ENCODE results near the gene TNFSF9. TPM values are rescaled to one million over a fixed set of nuclear protein-coding genes. Genes with fewer than 3 reads are reported as not detected.

The TNFSF9 gene
- total RNA-seq, 4 donors from 2014 or later: 0.29 to 2.7 (median 0.45) TPM; not detected in 1

GRCh38 chr19:6518145-6518911, 12.5 kb upstream of the TNFSF9 start:
- DNase-seq (ENCODE audit: extremely low spot score): no peak
- intact Hi-C loops (cut with DNase I): loop anchor here (1.0 to 5.0 kb wide), 3 partner anchors 111 to 234 kb away; partner anchors contain the start of genes GPR108 and TRIP10
- peaks cover 0 to 23% (median 2%) of the 10 kb centered on the region in 4 donors for H3K27me3 ChIP-seq
- H3K4me1 ChIP-seq: peaks cover 7 to 24% (median 16%) of the 10 kb centered on the region in 4 donors
- H3K9me3 ChIP-seq: no peaks in the 10 kb centered on the region
- no peak overlapping the region for H3K4me3 ChIP-seq
- no peak overlapping the region for H3K27ac ChIP-seq (replicated peaks in 1 of 4)
- TF ChIP-seq EP300 (IDR thresholded peaks at IDR 0.05): no peak
- TF ChIP-seq POLR2AphosphoS5 (IDR thresholded peaks at IDR 0.05): no peak
- TF ChIP-seq CTCF (IDR thresholded peaks at IDR 0.05): no peak
- no peak for TF ChIP-seq POLR2A (IDR thresholded peaks at IDR 0.05; ENCODE audit: low read depth)
- no peaks in the 10 kb centered on the region for H3K36me3 ChIP-seq
- 52% methylated on average over 14 of the region's 14 CpGs for WGBS

GRCh38 chr19:6519289-6519688, 11.5 kb upstream of the TNFSF9 start:
- 43% methylated on average over 2 of the region's 2 CpGs for WGBS
- TF ChIP-seq CTCF (IDR thresholded peaks at IDR 0.05) (no peak), EP300 (IDR thresholded peaks at IDR 0.05) (no peak), POLR2AphosphoS5 (IDR thresholded peaks at IDR 0.05) (no peak), POLR2A (IDR thresholded peaks at IDR 0.05; ENCODE audit: low read depth) (no peak)
- Histone ChIP-seq H3K4me3 (no peak overlapping the region), H3K27ac (replicated peaks in 1 of 4) (no peak overlapping the region), H3K36me3 (no peaks in the 10 kb centered on the region), H3K9me3 (no peaks in the 10 kb centered on the region), H3K27me3 (peaks cover 0 to 25% (median 2%) of the 10 kb centered on the region in 4 donors), H3K4me1 (peaks cover 7 to 24% (median 18%) of the 10 kb centered on the region in 4 donors)
- intact Hi-C loops (cut with DNase I): loop anchor here (5.0 kb wide), 2 partner anchors 218 to 233 kb away; partner anchors contain the start of genes GPR108 and TRIP10
- no peak for DNase-seq (ENCODE audit: extremely low spot score)

GRCh38 chr19:6521718-6522646, 8.8 kb upstream of the TNFSF9 start:
- 56% methylated on average over 20 of the region's 20 CpGs for WGBS
- no peak for DNase-seq (ENCODE audit: extremely low spot score)
- no peaks in the 10 kb centered on the region for H3K9me3 ChIP-seq
- no peak overlapping the region for H3K27ac ChIP-seq (replicated peaks in 1 of 4)
- TF ChIP-seq POLR2AphosphoS5 (IDR thresholded peaks at IDR 0.05) (no peak), POLR2A (IDR thresholded peaks at IDR 0.05; ENCODE audit: low read depth) (no peak), CTCF (IDR thresholded peaks at IDR 0.05) (no peak)
- H3K36me3 ChIP-seq: no peaks in the 10 kb centered on the region
- intact Hi-C loops (cut with DNase I): no loop called here
- H3K4me1 ChIP-seq: peaks cover 2 to 11% (median 8%) of the 10 kb centered on the region in 4 donors
- H3K4me3 ChIP-seq: no peak overlapping the region
- H3K27me3 ChIP-seq: peaks cover 0 to 25% (median 2%) of the 10 kb centered on the region in 4 donors

- intact Hi-C loops (cut with DNase I): no loop called here
- 69% methylated on average over 6 of the region's 6 CpGs for WGBS
- Histone ChIP-seq H3K9me3 (no peaks in the 10 kb centered on the region), H3K4me1 (peaks cover 0 to 9% (median 8%) of the 10 kb centered on the region in 4 donors), H3K27ac (replicated peaks in 1 of 4) (no peak overlapping the region), H3K27me3 (peaks cover 0 to 25% (median 2%) of the 10 kb centered on the region in 4 donors), H3K36me3 (no peaks in the 10 kb centered on the region), H3K4me3 (no peak overlapping the region)
- no peak for TF ChIP-seq EP300 (IDR thresholded peaks at IDR 0.05)
- no peak for TF ChIP-seq POLR2A (IDR thresholded peaks at IDR 0.05; ENCODE audit: low read depth)
- TF ChIP-seq POLR2AphosphoS5 (IDR thresholded peaks at IDR 0.05): no peak
- TF ChIP-seq CTCF (IDR thresholded peaks at IDR 0.05): no peak
- no peak for DNase-seq (ENCODE audit: extremely low spot score)
These were observed 8.1 kb upstream of the TNFSF9 start for GRCh38 chr19:6522712-6523111.

Measured in esophagus muscularis mucosa (tissue), 4 donors.